Heart left ventricle (tissue), 16 donors: ENCODE measurements around the gene WIPI1. TPM values are rescaled to one million over a fixed set of nuclear protein-coding genes. Genes with fewer than 3 reads are reported as not detected.

Source experiments
- ATAC-seq, 4 donors: fragments of 200-7000 bp; cut with Tn5 transposase; one replicate each; pipeline ENCODE4 v1.9.1; 2020 to 2022; ENCODE audit warnings: moderate library complexity in 4 of 4, mild to moderate bottlenecking in 3 of 4, moderate number of reproducible peaks in 1 of 4
- DNase-seq, 5 donors: peaks; one replicate each; pipeline ENCODE4 v3.0.0-alpha.2; 2020
- H3K27ac ChIP-seq, 12 donors: fragments of 200-600 bp; sonication (generic) in 4 of 12; one replicate each; pipeline versions ENCODE4 v1.5.0 to v1.8.0; 2016 to 2022; ENCODE audit warnings: mild to moderate bottlenecking in 2 of 12
- H3K27me3 ChIP-seq, 9 donors: fragments of 200-600 bp; sonication (generic) in 2 of 9; one replicate each; pipeline versions ENCODE4 v1.5.1 to v1.8.0; 2016 to 2022; ENCODE audit warnings: mild to moderate bottlenecking in 3 of 9
- H3K36me3 ChIP-seq, 9 donors: fragments of 200-600 bp; sonication (generic) in 2 of 9; one replicate each; pipeline versions ENCODE4 v1.5.0 to v1.8.0; 2018 to 2022; ENCODE audit warnings: mild to moderate bottlenecking in 2 of 9
- H3K4me1 ChIP-seq, 12 donors: fragments of 200-600 bp; sonication (generic) in 4 of 12; one replicate each; pipeline versions ENCODE4 v1.5.0 to v1.8.0; 2016 to 2022; ENCODE audit warnings: mild to moderate bottlenecking in 3 of 12
- H3K4me3 ChIP-seq, 12 donors: fragments of 200-600 bp; sonication (generic) in 4 of 12; one replicate each; pipeline versions ENCODE4 v1.5.0 to v1.8.0; 2017 to 2022; ENCODE audit warnings: mild to moderate bottlenecking in 9 of 12, moderate library complexity in 4 of 12
- H3K9me3 ChIP-seq, 12 donors: fragments of 200-600 bp; sonication (generic) in 4 of 12; one replicate each; pipeline versions ENCODE4 v1.5.0 to v1.8.0; 2016 to 2022; ENCODE audit warnings: mild to moderate bottlenecking in 1 of 12
- CTCF ChIP-seq, 12 donors: fragments of 200-600 bp; sonication (generic) in 4 of 12; IDR thresholded peaks; one replicate each; pipeline versions ENCODE4 v1.5.0 to v1.8.0; 2018 to 2022; ENCODE audit warnings: antibody characterized with exemption in 12 of 12, mild to moderate bottlenecking in 5 of 12
- POLR2A ChIP-seq, 2 donors: fragments of 450-650 bp; IDR thresholded peaks; one replicate each; pipeline ENCODE4 v1.6.1; 2017; ENCODE audit warnings: antibody characterized with exemption in 2 of 2, mild to moderate bottlenecking in 2 of 2, moderate library complexity in 2 of 2
- WGBS, 4 donors: extraction: QIAGEN DNeasy Blood & Tissue Kit in 2 of 4; methylation state at CpG; one replicate each; pipeline versions ENCODE4 v1.1.5 to v1.1.7; 2013 to 2018; 5-methylcytosine and 5-hydroxymethylcytosine counted together
- intact Hi-C, 10 donors: fragments of 100-400 bp; cut with DNase I; formaldehyde crosslinking; loops; one replicate each; pipeline versions ENCODE4 v1.11.1 to v1.14.2; 2022
- polyA plus RNA-seq, 2 donors: library from polyadenylated mRNA; stranded (reverse); fragments of 200-250 nt; gene quantifications; one replicate each; pipeline ENCODE4 v1.2.3, GENCODE V29; 2013
- total RNA-seq, 9 donors: library from RNA; depleted of rRNA in 2 of 9; stranded (reverse); fragments of >200 nt in 2 of 9; fragmentation: NEBNext Ultra II Directional in 3 of 9; extraction: Animal tissue kit (Norgen Biotek cat#: 25700) in 3 of 9; gene quantifications; one replicate each; pipeline versions ENCODE4 v1.1.0 to v1.2.4, GENCODE V29; 2016 to 2023
- donor health status: ischemic (EF 13 %, LVEDD 7.1; RV severe dilation, severe dysfunction).
- donor health status: healthy with polysubstance abuse.
- donor health status: DM: no; HTN: yes; CAD: no.
- donor health status: DM: no; HTN: no; CAD: no.
- donor health status: ischemic (EF 25% LVEDD 6.9; RV normal size, moderate dysfunction).
- donor health status: ischemic (EF 25% LVEDD 5.7; RV mildly dilated, moderate dysfunction).
- donor health status: healthy.
- donor health status: DM: yes; HTN: yes; CAD: no.
- donor health status: ischemic (EF 35%, LVEDD 5.7; RV mildly dilated, moderate dysfunction).
- donor health status: nonischemic (EF 11% LVEDD 7.7; RV severe dilation, severe dysfunction).
- donor health status: DM: yes; HTN: yes; CAD: no.
- donor health status: PGD.
- donor health status: ischemic (EF 29% LVEDD 5.4; RV normal size, mild dysfunction).
- donor health status: nonischemic (EF 23%, LVEDD 6.1; RV moderate dilation, normal function).

The WIPI1 gene
- total and polyA plus RNA-seq, 11 donors = 57.1 to 145 (median 103) TPM

- intact Hi-C loops = no loop called here
- no peak overlapping the region for H3K27ac ChIP-seq
- H3K36me3 ChIP-seq = peaks cover 2 to 100% (median 99%) of the 10 kb centered on the region in 9 donors
- no peak for DNase-seq
- no peaks in the 10 kb centered on the region for H3K27me3 ChIP-seq
- TF ChIP-seq POLR2A (IDR thresholded peaks at IDR 0.05) (no peak), CTCF (IDR thresholded peaks at IDR 0.05) (no peak)
- peaks cover 0 to 13% (median 0%) of the 10 kb centered on the region in 12 donors for H3K4me1 ChIP-seq
- no peaks in the 10 kb centered on the region for H3K9me3 ChIP-seq
- 95 to 97% (median 95%) methylated on average over 7 of the region's 7 CpGs for WGBS, 4 donors
- H3K4me3 ChIP-seq = no peak overlapping the region
- ATAC-seq = no peak
Observed at GRCh38 chr17:68427575-68427974, 29.7 kb downstream of the WIPI1 start.

- TF ChIP-seq POLR2A (IDR thresholded peaks at IDR 0.05) (no peak), CTCF (IDR thresholded peaks at IDR 0.05) (no peak)
- no peak for ATAC-seq
Observed at GRCh38 chr17:68425979-68426378, 31.3 kb downstream of the WIPI1 start.

GRCh38 chr17:68424861-68425260 lies 32.4 kb downstream of the WIPI1 start:
- Histone ChIP-seq H3K9me3 (no peaks in the 10 kb centered on the region), H3K4me3 (no peak overlapping the region), H3K27me3 (no peaks in the 10 kb centered on the region), H3K36me3 (peaks cover 2 to 100% (median 96%) of the 10 kb centered on the region in 9 donors), H3K4me1 (no peaks in the 10 kb centered on the region), H3K27ac (no peak overlapping the region)
- intact Hi-C loops = no loop called here
- DNase-seq (no peak), ATAC-seq (no peak)
- WGBS, 4 donors = 87 to 95% (median 92%) methylated on average over 4 to 6 of the region's 6 CpGs
- TF ChIP-seq POLR2A (IDR thresholded peaks at IDR 0.05) = no peak
- no peak for TF ChIP-seq CTCF (IDR thresholded peaks at IDR 0.05)

More at GRCh38 chr17:68425979-68426378, 31.3 kb downstream of the WIPI1 start:
- intact Hi-C loops = no loop called here
- Histone ChIP-seq H3K36me3 (peaks cover 2 to 100% (median 98%) of the 10 kb centered on the region in 9 donors), H3K27me3 (no peaks in the 10 kb centered on the region), H3K4me3 (no peak overlapping the region), H3K4me1 (no peaks in the 10 kb centered on the region), H3K9me3 (no peaks in the 10 kb centered on the region), H3K27ac (no peak overlapping the region)
- WGBS, 4 donors = 88 to 97% (median 95%) methylated on average over 12 of the region's 12 CpGs
- DNase-seq = no peak

GRCh38 chr17:68424203-68424602 lies 33.1 kb downstream of the WIPI1 start:
- TF ChIP-seq CTCF (IDR thresholded peaks at IDR 0.05) (no peak), POLR2A (IDR thresholded peaks at IDR 0.05) (no peak)
- DNase-seq (no peak), ATAC-seq (no peak)
- Histone ChIP-seq H3K27ac (no peak overlapping the region), H3K4me3 (no peak overlapping the region), H3K27me3 (no peaks in the 10 kb centered on the region), H3K4me1 (no peaks in the 10 kb centered on the region), H3K36me3 (peaks cover 0 to 100% (median 92%) of the 10 kb centered on the region in 9 donors), H3K9me3 (no peaks in the 10 kb centered on the region)
- intact Hi-C loops = no loop called here
- WGBS, 4 donors = 82 to 86% (median 85%) methylated on average over 12 of the region's 12 CpGs
